ENCODE results near the gene GSTO1.
A peak's percentile ranks its signal among the peaks of the same experiment; 100 is the strongest.

GSTO1 gene

GRCh38 chr10:104273899-104274575, 19.3 kb downstream of the GSTO1 start:
- H3K4me3 ChIP-seq (ENCODE audit: low read depth, low read length), result no peak overlapping the region

GRCh38 chr10:104274762-104275721, 20.4 kb downstream of the GSTO1 start:
- peak overlapping the region; percentile 61 for H3K4me3 ChIP-seq (ENCODE audit: low read depth, low read length)

- no peak overlapping the region for H3K4me3 ChIP-seq (ENCODE audit: low read depth, low read length)
Observed at GRCh38 chr10:104276192-104276591, 21.5 kb downstream of the GSTO1 start.

GRCh38 chr10:104277785-104278184, 23.1 kb downstream of the GSTO1 start:
- no peak overlapping the region for H3K4me3 ChIP-seq (ENCODE audit: low read depth, low read length)

GRCh38 chr10:104279550-104280259, 25.0 kb downstream of the GSTO1 start:
- no peak overlapping the region for H3K4me3 ChIP-seq (ENCODE audit: low read depth, low read length)

- H3K4me3 ChIP-seq (ENCODE audit: low read depth, low read length), result no peak overlapping the region
Observed at GRCh38 chr10:104281694-104282093, 27.0 kb downstream of the GSTO1 start.

- no peak overlapping the region for H3K4me3 ChIP-seq (ENCODE audit: low read depth, low read length)
Observed at GRCh38 chr10:104284846-104285245, 30.2 kb downstream of the GSTO1 start.

GRCh38 chr10:104286939-104287338, 32.2 kb downstream of the GSTO1 start:
- no peak overlapping the region for H3K4me3 ChIP-seq (ENCODE audit: low read depth, low read length)

- H3K4me3 ChIP-seq (ENCODE audit: low read depth, low read length), result no peak overlapping the region
Observed at GRCh38 chr10:104288355-104288754, 33.7 kb downstream of the GSTO1 start.

- no peak overlapping the region for H3K4me3 ChIP-seq (ENCODE audit: low read depth, low read length)
Observed at GRCh38 chr10:104291439-104291951, 36.8 kb downstream of the GSTO1 start.

- H3K4me3 ChIP-seq (ENCODE audit: low read depth, low read length), result no peak overlapping the region
Observed at GRCh38 chr10:104293011-104293410, 38.3 kb downstream of the GSTO1 start.

GRCh38 chr10:104293781-104294321, 39.2 kb downstream of the GSTO1 start:
- H3K4me3 ChIP-seq (ENCODE audit: low read depth, low read length), result no peak overlapping the region

GRCh38 chr10:104296687-104297436, 42.2 kb downstream of the GSTO1 start:
- no peak overlapping the region for H3K4me3 ChIP-seq (ENCODE audit: low read depth, low read length)

- H3K4me3 ChIP-seq (ENCODE audit: low read depth, low read length), result no peak overlapping the region
Observed at GRCh38 chr10:104297697-104298660, 43.3 kb downstream of the GSTO1 start.

- no peak overlapping the region for H3K4me3 ChIP-seq (ENCODE audit: low read depth, low read length)
Observed at GRCh38 chr10:104299031-104299904, 44.6 kb downstream of the GSTO1 start.

- no peak overlapping the region for H3K4me3 ChIP-seq (ENCODE audit: low read depth, low read length)
Observed at GRCh38 chr10:104300002-104300735, 45.5 kb downstream of the GSTO1 start.

- H3K4me3 ChIP-seq (ENCODE audit: low read depth, low read length), result no peak overlapping the region
Observed at GRCh38 chr10:104300736-104301292, 46.1 kb downstream of the GSTO1 start.

Data from iPS-11a (cell line).